Skeletal muscle satellite cell (primary cell): Measurements from ENCODE around the gene CTAG1A.
"Not testable (repeated sequence)": the region's sequence is repeated elsewhere in the genome, so short reads cannot be mapped to it uniquely, and the experiment has no call there.

Source experiments
- H3K27me3 ChIP-seq: 2 replicates; pipeline ENCODE4 v1.7.0; 2013; ENCODE audit warnings: low read length; ENCODE audit not compliant: control insufficient read depth, insufficient read depth
- H3K36me3 ChIP-seq: 2 replicates; pipeline ENCODE4 v1.7.0; 2013; ENCODE audit warnings: mild to moderate bottlenecking, control low read depth, low read length; ENCODE audit not compliant: insufficient read depth
- H3K4me1 ChIP-seq: 2 replicates; pipeline ENCODE4 v1.7.0; 2013; ENCODE audit warnings: low read length; ENCODE audit not compliant: control insufficient read depth, insufficient read depth
- H3K4me2 ChIP-seq: 2 replicates; pipeline ENCODE4 v1.7.0; 2013; ENCODE audit warnings: mild to moderate bottlenecking, low read length
- H3K4me3 ChIP-seq: 2 replicates; pipeline ENCODE4 v1.7.0; 2013; ENCODE audit warnings: low read length
- H3K9ac ChIP-seq: 2 replicates; pipeline ENCODE4 v1.7.0; 2013; ENCODE audit warnings: mild to moderate bottlenecking, low read depth, low read length, moderate library complexity
- H3K9me3 ChIP-seq: replicated peaks from 2 replicates; pipeline ENCODE4 v1.7.0; 2013; ENCODE audit warnings: mild to moderate bottlenecking, control low read depth, low read length

Gene CTAG1A

DNA sequence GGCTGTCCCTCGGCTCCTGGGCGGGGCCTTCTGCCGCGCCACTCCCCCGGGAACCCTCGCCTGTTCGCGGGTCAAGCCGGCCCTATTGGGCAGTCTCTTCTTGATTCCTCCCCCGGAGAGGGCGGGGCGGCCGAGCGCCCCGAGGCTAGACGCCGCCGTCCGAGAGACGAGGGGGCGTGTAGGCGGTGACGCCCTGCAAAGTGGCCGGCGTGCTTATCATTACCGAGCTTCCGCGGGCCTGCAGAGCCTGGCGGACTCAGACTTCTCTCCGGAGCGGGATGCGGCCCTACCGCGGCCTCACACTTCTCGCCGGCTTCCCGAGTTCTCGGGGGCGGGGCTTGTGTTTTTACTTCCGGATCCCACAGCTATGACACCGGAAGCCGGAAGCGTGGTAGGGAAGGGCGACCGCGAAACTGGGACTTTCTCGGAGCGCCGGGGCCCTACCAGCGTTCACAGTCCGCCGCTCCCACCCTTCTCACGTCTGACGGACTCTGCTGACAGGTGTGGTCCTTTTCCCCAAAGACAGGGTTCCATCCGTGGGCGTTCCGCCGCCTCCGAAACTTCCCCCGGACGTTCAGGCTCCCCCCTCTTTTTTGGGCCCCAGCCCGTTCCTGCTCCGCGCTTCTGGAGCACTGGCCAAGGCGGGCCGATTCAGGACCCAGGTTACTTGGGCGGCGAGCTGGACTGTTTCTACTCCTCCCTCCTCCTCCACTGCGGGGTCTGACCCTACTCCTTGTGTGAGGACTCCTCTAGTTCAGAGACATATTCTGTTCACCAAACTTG, 37.5 kb upstream of the CTAG1A start, which contains the start of gene IKBKG:
TSS of gene IKBKG (plus strand) at position 376 of the 783 bp plus-strand sequence. CDS start 4,383 bp downstream, outside the sequence.
- peak within 1 kb of the TSS; percentile 77 for H3K4me3 ChIP-seq
- H3K27me3 ChIP-seq: no peaks in the 10 kb centered on the region
- no peaks in the 10 kb centered on the region for H3K9me3 ChIP-seq
- H3K4me2 ChIP-seq: peak within 1 kb of the TSS; percentile 78
- peaks cover 23% of the 10 kb centered on the region for H3K4me1 ChIP-seq
- peaks cover 15% of the 10 kb centered on the region for H3K36me3 ChIP-seq
- peak within 1 kb of the TSS; percentile 93 for H3K9ac ChIP-seq

- H3K4me2 ChIP-seq: peak overlapping the region; percentile 78
- peaks cover 14% of the 10 kb centered on the region for H3K36me3 ChIP-seq
- H3K4me3 ChIP-seq: peak overlapping the region; percentile 77
- peaks cover 17% of the 10 kb centered on the region for H3K4me1 ChIP-seq
- H3K9me3 ChIP-seq: no peaks in the 10 kb centered on the region
- H3K27me3 ChIP-seq: no peaks in the 10 kb centered on the region
- peak overlapping the region; percentile 93 for H3K9ac ChIP-seq
Observed at GRCh38 chrX:154548028-154548316, 37.0 kb upstream of the CTAG1A start.

- H3K4me1 ChIP-seq: peaks cover 8% of the 10 kb centered on the region
- H3K4me3 ChIP-seq: peak overlapping the region; percentile 3
- no peaks in the 10 kb centered on the region for H3K9me3 ChIP-seq
- H3K4me2 ChIP-seq: peak overlapping the region; percentile 48
- peaks cover 22% of the 10 kb centered on the region for H3K36me3 ChIP-seq
- H3K27me3 ChIP-seq: no peaks in the 10 kb centered on the region
- no peak overlapping the region for H3K9ac ChIP-seq
Observed at GRCh38 chrX:154549766-154550165, 35.2 kb upstream of the CTAG1A start.

DNA sequence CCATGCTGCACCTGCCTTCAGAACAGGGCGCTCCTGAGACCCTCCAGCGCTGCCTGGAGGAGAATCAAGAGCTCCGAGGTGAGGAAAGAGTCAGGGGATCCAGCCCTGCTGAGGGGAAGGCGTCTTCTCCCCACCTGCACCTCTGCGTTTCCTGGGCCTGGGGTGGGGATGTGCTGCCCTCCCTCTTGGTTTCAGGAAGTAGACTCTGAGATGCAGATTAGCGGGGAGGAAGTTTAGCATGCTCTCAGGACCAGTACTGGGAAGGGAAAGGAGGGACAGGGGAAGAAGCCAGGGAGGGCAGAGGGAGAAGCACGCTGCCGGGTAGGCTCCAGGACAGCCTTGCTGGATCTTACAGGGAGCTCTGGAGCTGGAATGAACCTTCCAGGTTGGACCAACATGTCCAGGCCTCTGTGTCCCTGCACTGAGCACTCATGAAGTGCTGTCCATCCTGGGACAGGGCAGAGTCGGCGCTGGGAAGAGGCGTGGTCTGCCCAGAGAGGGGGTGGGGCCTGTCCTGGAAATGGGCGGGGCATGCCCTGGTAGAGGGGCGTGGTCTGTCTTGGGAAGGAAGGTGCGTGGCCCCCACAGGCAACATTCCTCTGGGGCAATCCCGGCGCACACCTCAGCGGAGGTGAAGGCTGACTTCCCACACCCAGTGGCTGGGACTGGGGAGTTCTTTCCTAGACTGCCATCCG, 32.7 kb upstream of the CTAG1A start:
- not testable (repeated sequence) for H3K9me3 ChIP-seq, H3K27me3 ChIP-seq, H3K4me2 ChIP-seq, H3K9ac ChIP-seq, H3K4me1 ChIP-seq, H3K4me3 ChIP-seq
- peaks cover 22% of the 10 kb centered on the region for H3K36me3 ChIP-seq

DNA sequence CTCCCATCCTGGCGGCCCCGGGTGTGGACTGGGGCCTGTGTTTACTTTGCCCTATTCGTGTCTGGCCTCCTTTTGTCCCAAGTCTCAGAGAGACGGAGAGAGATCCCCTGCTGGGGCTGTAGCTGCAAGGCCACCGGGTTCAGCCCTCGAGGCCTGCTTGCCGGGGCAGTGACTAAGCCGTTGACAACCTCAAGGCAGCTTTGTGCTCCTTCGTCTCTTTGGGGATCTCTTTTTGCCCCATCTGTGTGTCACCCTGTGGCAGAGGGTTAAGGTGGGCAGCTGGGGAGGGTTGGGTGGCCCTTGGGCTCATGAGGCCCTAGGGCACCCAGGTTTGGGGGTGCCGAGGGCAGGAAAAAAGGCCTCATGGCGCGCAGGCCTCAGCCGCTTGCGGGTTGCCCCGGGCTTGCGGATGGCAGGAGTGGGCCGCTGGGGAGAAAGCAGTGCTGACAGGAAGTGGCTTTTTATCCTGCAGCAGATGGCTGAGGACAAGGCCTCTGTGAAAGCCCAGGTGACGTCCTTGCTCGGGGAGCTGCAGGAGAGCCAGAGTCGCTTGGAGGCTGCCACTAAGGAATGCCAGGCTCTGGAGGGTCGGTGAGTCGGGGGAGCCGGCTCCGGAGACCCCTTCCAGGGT, 26.8 kb upstream of the CTAG1A start:
- peaks cover 14% of the 10 kb centered on the region for H3K36me3 ChIP-seq
- not testable (repeated sequence) for H3K4me1 ChIP-seq

DNA sequence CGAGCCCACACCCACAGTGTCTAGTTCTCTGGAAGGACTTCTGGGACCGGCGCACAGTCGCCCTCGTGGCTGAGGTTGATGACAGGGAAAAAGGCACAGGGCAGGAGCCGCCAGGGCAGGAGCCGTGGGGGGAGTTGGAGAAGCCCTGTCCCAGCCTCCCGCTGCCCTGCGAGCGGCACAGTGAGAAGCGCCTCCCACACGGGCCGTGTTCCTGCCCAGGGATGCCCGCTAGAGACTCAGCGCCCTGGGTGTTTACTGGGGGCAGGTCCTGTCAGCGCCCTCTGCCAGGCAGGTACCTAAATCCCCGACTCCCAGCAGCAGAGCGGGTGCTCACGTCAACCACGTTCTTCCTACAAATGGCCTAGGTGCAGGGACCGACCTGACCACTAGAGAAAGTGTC, 26.0 kb upstream of the CTAG1A start:
- not testable (repeated sequence) for H3K4me2 ChIP-seq, H3K4me3 ChIP-seq, H3K9me3 ChIP-seq, H3K4me1 ChIP-seq, H3K27me3 ChIP-seq, H3K36me3 ChIP-seq, H3K9ac ChIP-seq

More for the DNA sequence above, 26.8 kb upstream of the CTAG1A start:
- not testable (repeated sequence) for H3K9me3 ChIP-seq, H3K4me3 ChIP-seq, H3K27me3 ChIP-seq, H3K9ac ChIP-seq, H3K4me2 ChIP-seq

- H3K4me2 ChIP-seq, H3K4me1 ChIP-seq, H3K36me3 ChIP-seq, H3K9ac ChIP-seq, H3K9me3 ChIP-seq, H3K4me3 ChIP-seq, H3K27me3 ChIP-seq: not testable (repeated sequence)
Observed at GRCh38 chrX:154560326-154560725, 24.6 kb upstream of the CTAG1A start.

- H3K9ac ChIP-seq, H3K27me3 ChIP-seq, H3K4me1 ChIP-seq, H3K36me3 ChIP-seq, H3K9me3 ChIP-seq, H3K4me3 ChIP-seq, H3K4me2 ChIP-seq: not testable (repeated sequence)
Observed at GRCh38 chrX:154562295-154562694, 22.6 kb upstream of the CTAG1A start.

GRCh38 chrX:154570361-154570760, 14.6 kb upstream of the CTAG1A start:
- not testable (repeated sequence) for H3K9me3 ChIP-seq, H3K4me1 ChIP-seq, H3K4me2 ChIP-seq, H3K9ac ChIP-seq, H3K4me3 ChIP-seq, H3K36me3 ChIP-seq, H3K27me3 ChIP-seq

- not testable (repeated sequence) for H3K27me3 ChIP-seq, H3K4me1 ChIP-seq, H3K4me2 ChIP-seq
Observed at GRCh38 chrX:154573061-154573460, 11.9 kb upstream of the CTAG1A start.

GRCh38 chrX:154575076-154575475, 9.9 kb upstream of the CTAG1A start:
- H3K9ac ChIP-seq, H3K9me3 ChIP-seq, H3K27me3 ChIP-seq, H3K4me2 ChIP-seq, H3K4me1 ChIP-seq, H3K36me3 ChIP-seq, H3K4me3 ChIP-seq: not testable (repeated sequence)

More at GRCh38 chrX:154573061-154573460, 11.9 kb upstream of the CTAG1A start:
- not testable (repeated sequence) for H3K9ac ChIP-seq, H3K36me3 ChIP-seq, H3K9me3 ChIP-seq, H3K4me3 ChIP-seq
